ENCODE measurements around the gene GPR15LG.
"Not testable (repeated sequence)": the region's sequence is repeated elsewhere in the genome, so short reads cannot be mapped to it uniquely, and the experiment has no call there.

The GPR15LG gene

GRCh38 chr10:84163996-84164395 lies 9.6 kb upstream of the GPR15LG start:
- no peak overlapping the region for H3K4me3 ChIP-seq (ENCODE audit: insufficient read depth, low read length, poor library complexity, severe bottlenecking)
- H3K27me3 ChIP-seq (ENCODE audit: low read length): no peaks in the 10 kb centered on the region
- no peak overlapping the region for H3K4me2 ChIP-seq (ENCODE audit: low read depth, low read length, poor library complexity, severe bottlenecking)
- no peak overlapping the region for H3K27ac ChIP-seq (ENCODE audit: low read depth, low read length)
- H3K36me3 ChIP-seq (ENCODE audit: low read length): no peaks in the 10 kb centered on the region
- no peaks in the 10 kb centered on the region for H3K79me2 ChIP-seq (ENCODE audit: insufficient read depth, low read length)
- no peaks in the 10 kb centered on the region for H3K9me2 ChIP-seq (replicated peaks; ENCODE audit: insufficient read depth, low read length)
- no peaks in the 10 kb centered on the region for H3K9me3 ChIP-seq (ENCODE audit: insufficient read depth, low read length)
- H3F3A ChIP-seq (ENCODE audit: insufficient read depth): no peaks in the 10 kb centered on the region
- H4K20me1 ChIP-seq (ENCODE audit: low read depth, low read length): no peaks in the 10 kb centered on the region
- H3K9ac ChIP-seq (ENCODE audit: low read length): no peak overlapping the region
- H2AFZ ChIP-seq (ENCODE audit: low read depth, low read length, severe bottlenecking): no peak overlapping the region
- TF ChIP-seq CTCF (IDR thresholded peaks at IDR 0.05; ENCODE audit: insufficient read depth, low read length, poor library complexity, severe bottlenecking) (no peak), EZH2phosphoT487 (conservative IDR thresholded peaks at IDR 0.05; ENCODE audit: low read length) (no peak)

- no peak for TF ChIP-seq EZH2phosphoT487 (conservative IDR thresholded peaks at IDR 0.05; ENCODE audit: low read length)
- no peak for TF ChIP-seq CTCF (IDR thresholded peaks at IDR 0.05; ENCODE audit: insufficient read depth, low read length, poor library complexity, severe bottlenecking)
- no peak overlapping the region for H2AFZ ChIP-seq (ENCODE audit: low read depth, low read length, severe bottlenecking)
- H3K9me2 ChIP-seq (replicated peaks; ENCODE audit: insufficient read depth, low read length): no peaks in the 10 kb centered on the region
- no peak overlapping the region for H3K4me2 ChIP-seq (ENCODE audit: low read depth, low read length, poor library complexity, severe bottlenecking)
- H3F3A ChIP-seq (ENCODE audit: insufficient read depth): no peaks in the 10 kb centered on the region
- no peak overlapping the region for H3K4me3 ChIP-seq (ENCODE audit: insufficient read depth, low read length, poor library complexity, severe bottlenecking)
- H3K9me3 ChIP-seq (ENCODE audit: insufficient read depth, low read length): no peaks in the 10 kb centered on the region
- H3K9ac ChIP-seq (ENCODE audit: low read length): no peak overlapping the region
- H3K27me3 ChIP-seq (ENCODE audit: low read length): no peaks in the 10 kb centered on the region
- H4K20me1 ChIP-seq (ENCODE audit: low read depth, low read length): no peaks in the 10 kb centered on the region
- no peaks in the 10 kb centered on the region for H3K36me3 ChIP-seq (ENCODE audit: low read length)
- no peak overlapping the region for H3K27ac ChIP-seq (ENCODE audit: low read depth, low read length)
- H3K79me2 ChIP-seq (ENCODE audit: insufficient read depth, low read length): no peaks in the 10 kb centered on the region
These were observed 9.2 kb upstream of the GPR15LG start for GRCh38 chr10:84164442-84164841.

- TF ChIP-seq EZH2phosphoT487 (conservative IDR thresholded peaks at IDR 0.05; ENCODE audit: low read length) (no peak), CTCF (IDR thresholded peaks at IDR 0.05; ENCODE audit: insufficient read depth, low read length, poor library complexity, severe bottlenecking) (no peak)
- Histone ChIP-seq H3K9ac (ENCODE audit: low read length) (no peak overlapping the region), H3K79me2 (ENCODE audit: insufficient read depth, low read length) (no peaks in the 10 kb centered on the region), H3K27ac (ENCODE audit: low read depth, low read length) (no peak overlapping the region), H2AFZ (ENCODE audit: low read depth, low read length, severe bottlenecking) (no peak overlapping the region), H3K9me3 (ENCODE audit: insufficient read depth, low read length) (no peaks in the 10 kb centered on the region), H3K36me3 (ENCODE audit: low read length) (no peaks in the 10 kb centered on the region), H3K9me2 (replicated peaks; ENCODE audit: insufficient read depth, low read length) (no peaks in the 10 kb centered on the region), H3K27me3 (ENCODE audit: low read length) (no peaks in the 10 kb centered on the region), H4K20me1 (ENCODE audit: low read depth, low read length) (no peaks in the 10 kb centered on the region), H3F3A (ENCODE audit: insufficient read depth) (no peaks in the 10 kb centered on the region), H3K4me2 (ENCODE audit: low read depth, low read length, poor library complexity, severe bottlenecking) (no peak overlapping the region), H3K4me3 (ENCODE audit: insufficient read depth, low read length, poor library complexity, severe bottlenecking) (no peak overlapping the region)
These were observed 6.8 kb upstream of the GPR15LG start for GRCh38 chr10:84166620-84167288.

DNA sequence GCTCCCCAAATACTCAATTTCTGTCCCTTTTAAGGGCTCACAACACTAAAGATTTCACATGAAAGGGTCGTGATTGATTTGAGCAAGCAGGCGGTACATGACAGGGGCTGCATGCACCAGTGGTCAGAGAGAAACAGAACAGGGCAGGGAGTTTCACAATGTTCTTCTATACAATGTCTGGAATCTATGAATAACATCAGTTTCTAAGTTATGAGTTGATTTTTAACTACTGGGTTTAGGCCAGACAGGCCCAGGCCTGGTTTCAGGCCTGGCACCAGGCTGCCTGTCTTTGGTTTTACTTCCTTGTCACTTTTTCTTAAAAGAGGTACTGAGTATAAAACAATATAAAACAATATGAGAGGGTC lies 6.3 kb upstream of the GPR15LG start:
- not testable (repeated sequence) for H3K27ac ChIP-seq (ENCODE audit: low read depth, low read length); H3K79me2 ChIP-seq (ENCODE audit: insufficient read depth, low read length); H3F3A ChIP-seq (ENCODE audit: insufficient read depth); H3K9me3 ChIP-seq (ENCODE audit: insufficient read depth, low read length); H3K36me3 ChIP-seq (ENCODE audit: low read length); H3K9ac ChIP-seq (ENCODE audit: low read length); H2AFZ ChIP-seq (ENCODE audit: low read depth, low read length, severe bottlenecking); H3K9me2 ChIP-seq (replicated peaks; ENCODE audit: insufficient read depth, low read length); H3K4me2 ChIP-seq (ENCODE audit: low read depth, low read length, poor library complexity, severe bottlenecking); H3K4me3 ChIP-seq (ENCODE audit: insufficient read depth, low read length, poor library complexity, severe bottlenecking); H4K20me1 ChIP-seq (ENCODE audit: low read depth, low read length); H3K27me3 ChIP-seq (ENCODE audit: low read length)

DNA sequence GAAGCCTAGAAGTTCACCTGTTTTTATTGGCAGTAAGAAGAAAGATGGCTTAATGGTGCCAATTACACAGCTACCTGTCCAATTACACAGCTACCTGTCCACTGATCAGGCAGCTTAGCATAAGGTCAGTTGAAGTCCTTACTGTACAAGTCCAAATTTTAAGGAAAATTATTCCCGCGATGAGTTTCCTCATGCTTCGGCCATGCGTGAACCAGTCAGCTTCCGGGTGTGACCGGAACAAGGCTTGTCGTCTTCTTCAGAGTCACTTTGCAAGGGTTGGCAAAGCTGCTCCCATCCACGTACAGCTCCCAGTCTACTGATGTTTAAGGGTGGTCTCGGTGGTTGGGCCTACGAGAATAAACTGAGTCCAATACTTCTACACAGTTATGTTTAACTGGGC lies 5.2 kb upstream of the GPR15LG start:
- not testable (repeated sequence) for H2AFZ ChIP-seq (ENCODE audit: low read depth, low read length, severe bottlenecking); H3K9me2 ChIP-seq (replicated peaks; ENCODE audit: insufficient read depth, low read length); H3K79me2 ChIP-seq (ENCODE audit: insufficient read depth, low read length); H3K4me2 ChIP-seq (ENCODE audit: low read depth, low read length, poor library complexity, severe bottlenecking); H3K9ac ChIP-seq (ENCODE audit: low read length); H4K20me1 ChIP-seq (ENCODE audit: low read depth, low read length); H3K27ac ChIP-seq (ENCODE audit: low read depth, low read length); H3K27me3 ChIP-seq (ENCODE audit: low read length); H3K36me3 ChIP-seq (ENCODE audit: low read length); H3K4me3 ChIP-seq (ENCODE audit: insufficient read depth, low read length, poor library complexity, severe bottlenecking); H3K9me3 ChIP-seq (ENCODE audit: insufficient read depth, low read length); H3F3A ChIP-seq (ENCODE audit: insufficient read depth)

GRCh38 chr10:84171237-84171636 lies 2.4 kb upstream of the GPR15LG start:
- not testable (repeated sequence) for H4K20me1 ChIP-seq (ENCODE audit: low read depth, low read length); H3F3A ChIP-seq (ENCODE audit: insufficient read depth); H2AFZ ChIP-seq (ENCODE audit: low read depth, low read length, severe bottlenecking); H3K79me2 ChIP-seq (ENCODE audit: insufficient read depth, low read length); H3K4me3 ChIP-seq (ENCODE audit: insufficient read depth, low read length, poor library complexity, severe bottlenecking); H3K27me3 ChIP-seq (ENCODE audit: low read length); H3K9me2 ChIP-seq (replicated peaks; ENCODE audit: insufficient read depth, low read length); H3K27ac ChIP-seq (ENCODE audit: low read depth, low read length); H3K9me3 ChIP-seq (ENCODE audit: insufficient read depth, low read length); H3K9ac ChIP-seq (ENCODE audit: low read length); H3K36me3 ChIP-seq (ENCODE audit: low read length); H3K4me2 ChIP-seq (ENCODE audit: low read depth, low read length, poor library complexity, severe bottlenecking)

Data from SU-DHL-6 (cell line).